GM12878 (cell line): Measurements from ENCODE around the gene PPARD. TPM values are rescaled to one million over a fixed set of nuclear protein-coding genes. Genes with fewer than 3 reads are reported as not detected.

ENCODE experiments used
- ATAC-seq: fragments of 200-7000 bp; cut with Tn5 transposase; 3 replicates; pipeline ENCODE4 v1.9.1; 2020; ENCODE audit warnings: mild to moderate bottlenecking, moderate library complexity
- BruUV-seq: library from RNA; stranded (reverse); fragments of 400-500 nt; replicated peaks from 2 replicates; lab custom pipeline; 2021; lab: Mats Ljungman, UMichigan
- CTCF ChIA-PET: fragments of 300-600 bp; sonication (Branson Sonifier 250); formaldehyde crosslinking; extraction: SDS; loops from one replicate; lab custom pipeline; 2021; ENCODE audit warnings: inconsistent platforms; lab: Yijun Ruan, JAX
- POLR2A ChIA-PET: fragments of 350-600 bp; formaldehyde crosslinking; extraction: SDS; loops from one replicate; lab custom pipeline; 2021; ENCODE audit warnings: inconsistent platforms; lab: Charles Lee
- RAD21 ChIA-PET: fragments of 300-600 bp; sonication (Branson Sonifier 250); formaldehyde crosslinking; loops from one replicate; lab custom pipeline; 2023; ENCODE audit warnings: antibody characterized with exemption; ENCODE audit not compliant: unreplicated experiment; lab: Charles Lee
- SMC1A ChIA-PET: fragments of 300-600 bp; sonication (Branson Sonifier 250); formaldehyde crosslinking; loops from one replicate; lab custom pipeline; 2023; ENCODE audit not compliant: unreplicated experiment, uncharacterized antibody; lab: Charles Lee
- DNase-seq: peaks from one replicate; pipeline ENCODE4 v3.0.0-alpha.2; 2011; ENCODE audit warnings: low read depth, low spot score
- FAIRE-seq: peaks from 3 replicates; lab custom pipeline; 2011; peaks lifted over from hg19 to GRCh38; lab: Jason Lieb, UNC
- H2AFZ ChIP-seq: 2 replicates; pipeline ENCODE4 v1.6.0; 2011; ENCODE audit warnings: low read depth, low read length, control low read depth; ENCODE audit not compliant: control insufficient read depth
- H3K27ac ChIP-seq: 2 replicates; pipeline ENCODE4 v1.5.1; 2011; ENCODE audit warnings: control low read depth; ENCODE audit not compliant: control insufficient read depth, insufficient read depth
- H3K27me3 ChIP-seq, 2 experiments: replicated peaks in 1 of 2; 2 replicates each; pipeline versions ENCODE4 v1.6.0 to v1.6.1; 2011; ENCODE audit warnings: low read length in 1 of 2; ENCODE audit not compliant: control insufficient read depth in 2 of 2, insufficient read depth in 2 of 2
- H3K36me3 ChIP-seq, 2 experiments: 2 replicates each; pipeline ENCODE4 v1.5.1; 2011; ENCODE audit warnings: low read length in 1 of 2; ENCODE audit not compliant: control insufficient read depth in 2 of 2, insufficient read depth in 2 of 2
- H3K4me1 ChIP-seq: 2 replicates; pipeline ENCODE4 v1.6.1; 2011; ENCODE audit warnings: mild to moderate bottlenecking, low read length, moderate library complexity, mixed read lengths; ENCODE audit not compliant: control insufficient read depth, insufficient read depth
- H3K4me2 ChIP-seq: 2 replicates; pipeline ENCODE4 v1.6.0; 2011; ENCODE audit warnings: control low read depth; ENCODE audit not compliant: control insufficient read depth, insufficient read depth
- H3K4me3 ChIP-seq: fragments of 200-600 bp; sonication (generic); 2 replicates; pipeline ENCODE4 v1.5.1; 2016
- H3K79me2 ChIP-seq: 2 replicates; pipeline ENCODE4 v1.6.0; 2011; ENCODE audit warnings: low read length; ENCODE audit not compliant: control insufficient read depth, insufficient read depth
- H3K9ac ChIP-seq: 2 replicates; pipeline ENCODE4 v1.8.0; 2011; ENCODE audit warnings: low read length, control low read depth, mixed read lengths; ENCODE audit not compliant: control insufficient read depth, insufficient read depth
- H3K9me3 ChIP-seq: replicated peaks from 3 replicates; pipeline ENCODE4 v1.5.1; 2011; ENCODE audit warnings: mild to moderate bottlenecking, low read length; ENCODE audit not compliant: control insufficient read depth, insufficient read depth
- H4K20me1 ChIP-seq: 2 replicates; pipeline ENCODE4 v1.6.0; 2011; ENCODE audit not compliant: control insufficient read depth, insufficient read depth
- BCLAF1 ChIP-seq: fragments of 450-650 bp; IDR thresholded peaks from 2 replicates; pipeline ENCODE4 v1.6.1; 2017; ENCODE audit warnings: antibody characterized with exemption, mild to moderate bottlenecking, moderate library complexity
- BRCA1 ChIP-seq: IDR thresholded peaks from 2 replicates; pipeline ENCODE4 v1.6.1; 2011; ENCODE audit warnings: low read depth, low read length, improper control_type of control experiment
- CBX5 ChIP-seq: sonication (generic); IDR thresholded peaks from 2 replicates; pipeline ENCODE4 v1.6.1; 2016; ENCODE audit warnings: low read depth, moderate library complexity, mild to moderate bottlenecking, inconsistent platforms
- E2F4 ChIP-seq: IDR thresholded peaks from 2 replicates; pipeline ENCODE4 v1.6.1; 2012; ENCODE audit warnings: low read depth, low read length, improper control_type of control experiment
- MAX ChIP-seq: IDR thresholded peaks from 2 replicates; pipeline ENCODE4 v1.6.1; 2012; ENCODE audit warnings: low read depth, low read length, improper control_type of control experiment
- PAX5 ChIP-seq: IDR thresholded peaks from 2 replicates; pipeline ENCODE4 v1.6.1; 2011; ENCODE audit warnings: low read depth, low read length, borderline replicate concordance
- SMAD1 ChIP-seq: fragments of 450-650 bp; IDR thresholded peaks from 2 replicates; pipeline ENCODE4 v1.6.1; 2018; ENCODE audit warnings: mild to moderate bottlenecking, low read depth; ENCODE audit not compliant: partially characterized antibody
- YBX1 ChIP-seq: fragments of 450-650 bp; IDR thresholded peaks from 2 replicates; pipeline ENCODE4 v1.6.1; 2016; ENCODE audit warnings: antibody characterized with exemption
- WGBS: methylation state at CpG from one replicate; pipeline ENCODE4 v1.1.6; 2016; ENCODE audit warnings: low lambda C conversion rate; ENCODE audit not compliant: insufficient replicate concordance, insufficient coverage; ENCODE audit errors: missing lambda C conversion rate; 5-methylcytosine and 5-hydroxymethylcytosine counted together
- in situ Hi-C: fragments of 300-500 bp; cut with MboI; formaldehyde crosslinking; loops from 9 replicates; pipeline ENCODE4 v1.14.3; 2018; ENCODE audit warnings: mixed read lengths
- intact Hi-C: fragments of 100-400 bp; cut with micrococcal nuclease; formaldehyde crosslinking; loops from one replicate; pipeline ENCODE4 v1.14.2; 2022; ENCODE audit not compliant: unreplicated experiment
- polyA plus RNA-seq, 11 experiments: library from polyadenylated mRNA; depleted of rRNA in 4 of 11; unstranded in 6 of 11; stranded (reverse) in 5 of 11; fragments of >200 nt; fragmentation: Nextera tagmentation in 4 of 11; fragmentation: Illumina TruSeq in 1 of 11; extraction: Ambion mirVana in 4 of 11; extraction: Trizol in 1 of 11; gene quantifications; 1 replicate in 1 of 11; 2 replicates in 10 of 11; pipeline versions ENCODE4 v1.2.1 to v1.2.3, GENCODE V29; 2011 to 2016; ENCODE audit warnings: inconsistent platforms in 2 of 11, missing spikeins in 2 of 11, low read depth in 1 of 11
- total RNA-seq, 4 experiments: library from RNA; depleted of rRNA in 3 of 4; stranded (reverse); fragments of >200 nt in 3 of 4; fragmentation: Illumina TruSeq in 1 of 4; extraction: Trizol in 1 of 4; gene quantifications; 2 replicates each; pipeline versions ENCODE4 v1.2.1 to v1.2.3, GENCODE V29; 2013 to 2021

PPARD gene
- total and polyA plus RNA-seq, 10 of the 15 experiments (the other 5 are each of a cell fraction or from before 2014, with no cell fraction given) = 0.05 to 12.6 (median 6.7) TPM

- no TSS peak for BruUV-seq
- Histone ChIP-seq H3K9me3 (no peaks in the 10 kb centered on the region), H3K36me3 (peaks cover 3 to 11% of the 10 kb centered on the region in 2 experiments; a peak in 3 of 4 replicates), H3K4me2 (no peak overlapping the region), H3K27me3 (no peaks in the 10 kb centered on the region), H4K20me1 (no peaks in the 10 kb centered on the region), H3K79me2 (no peaks in the 10 kb centered on the region), H3K4me1 (no peaks in the 10 kb centered on the region; the same call in 1 of the 2 replicates), H3K4me3 (no peak overlapping the region), H3K9ac (no peak overlapping the region), H2AFZ (no peak overlapping the region), H3K27ac (no peak overlapping the region)
- in situ Hi-C loops = no loop called here
- ChIA-PET RAD21 (interaction anchor here (1.2 kb wide), 1 partner anchor 92 kb away, joined by 4 read pairs; no protein-coding TSS in a partner anchor), CTCF (interaction anchor here (1.3 to 2.5 kb wide), 2 partner anchors 28 to 93 kb away, joined by 4 to 7 read pairs; no protein-coding TSS in a partner anchor), SMC1A (no interaction called here), POLR2A (no interaction called here)
- no peak for TF ChIP-seq MAX
- TF ChIP-seq PAX5 = no peak
- TF ChIP-seq BRCA1 = no peak
- no peak for TF ChIP-seq CBX5
- no peak for TF ChIP-seq SMAD1
- no peak for TF ChIP-seq YBX1
- WGBS = 92% methylated on average over 1 of the region's 1 CpG
- DNase-seq (no peak), FAIRE-seq (peak; percentile 44), ATAC-seq (no peak)
- intact Hi-C loops = no loop called here
Observed at GRCh38 chr6:35356391-35356790, 14.0 kb downstream of the PPARD start.

- Histone ChIP-seq H3K27ac (no peak overlapping the region), H2AFZ (no peak overlapping the region), H3K36me3 (peaks cover 3 to 14% of the 10 kb centered on the region in 2 experiments; a peak in 3 of 4 replicates), H3K79me2 (no peaks in the 10 kb centered on the region), H3K4me3 (no peak overlapping the region), H3K9me3 (no peaks in the 10 kb centered on the region), H3K9ac (no peak overlapping the region), H3K4me1 (peaks cover under 1% of the 10 kb centered on the region; the same call in 1 of the 2 replicates), H4K20me1 (no peaks in the 10 kb centered on the region), H3K27me3 (no peaks in the 10 kb centered on the region), H3K4me2 (no peak overlapping the region)
- ChIA-PET SMC1A (interaction anchor here (1.0 kb wide), 1 partner anchor 9 kb away, joined by 3 read pairs; no protein-coding TSS in a partner anchor), CTCF (interaction anchor here (1.3 to 2.5 kb wide), 2 partner anchors 30 to 92 kb away, joined by 4 to 7 read pairs; no protein-coding TSS in a partner anchor), RAD21 (no interaction called here), POLR2A (no interaction called here)
- no peak for DNase-seq
- no peak for FAIRE-seq
- ATAC-seq = no peak
- BruUV-seq = no TSS peak
- WGBS = 100% methylated on average over 3 of the region's 4 CpGs
- intact Hi-C loops = no loop called here
- in situ Hi-C loops = no loop called here
- TF ChIP-seq E2F4 (no peak), BCLAF1 (no peak)
Observed at GRCh38 chr6:35357677-35358076, 15.3 kb downstream of the PPARD start.
